ENCODE data around the gene VASP.

GRCh38 chr19:45526971-45527370 lies 19.7 kb downstream of the VASP start:
- TF ChIP-seq CTCF (conservative IDR thresholded peaks at IDR 0.05), result no peak
- TF ChIP-seq ZFX (IDR thresholded peaks at IDR 0.05), result no peak

Data from C4-2B (cell line).